Motor neuron (in vitro differentiated cells): ENCODE measurements around the gene ZNF330. TPM values are rescaled to one million over a fixed set of nuclear protein-coding genes. Genes with fewer than 3 reads are reported as not detected.

ENCODE experiments used
- ATAC-seq, 8 experiments: fragments of 200-7000 bp; cut with Tn5 transposase; replicated peaks in 6 of 8; 2 replicates each; pipeline ENCODE4 v1.8.0; 2021; ENCODE audit warnings: mild to moderate bottlenecking in 8 of 8, moderate library complexity in 8 of 8
- H3K27ac ChIP-seq, 2 donors: fragments of 250-450 bp; sonication (Bioruptor Pico); 2 replicates each; pipeline ENCODE4 v1.9.0; 2021; ENCODE audit warnings: antibody characterized with exemption in 2 of 2, mild to moderate bottlenecking in 2 of 2, moderate library complexity in 1 of 2
- H3K4me1 ChIP-seq, 2 donors: fragments of 250-450 bp; sonication (Bioruptor Pico); replicated peaks in 1 of 2; 2 replicates each; pipeline ENCODE4 v1.6.1; 2021; ENCODE audit warnings: antibody characterized with exemption in 2 of 2, mild to moderate bottlenecking in 2 of 2, moderate library complexity in 1 of 2
- H3K4me3 ChIP-seq, 5 donors: fragments of 250-450 bp; sonication (Bioruptor Pico); 2 replicates each; pipeline ENCODE4 v1.9.0; 2021; ENCODE audit warnings: antibody characterized with exemption in 5 of 5, mild to moderate bottlenecking in 5 of 5, moderate library complexity in 4 of 5
- WGBS, 10 experiments: fragments of 450-650 bp; shearing (Covaris generic); methylation state at CpG; one replicate each; pipeline ENCODE4 v1.0.0; 2022; 5-methylcytosine and 5-hydroxymethylcytosine counted together
- in situ Hi-C, 9 experiments: fragments of 400-800 bp; cut with MboI; loops; one replicate each; pipeline ENCODE4 v1.15.0; 2021; ENCODE audit warnings: low sequenced_read_pairs in 9 of 9, low pct_unique_long_range_greater_than_20kb in 2 of 9; ENCODE audit not compliant: unreplicated experiment in 9 of 9
- total RNA-seq, 8 experiments: library from RNA; unstranded; fragments of 300-600 nt; gene quantifications; 2 replicates each; pipeline versions ENCODE4 v1.2.3 to v1.2.4, GENCODE V29; 2022

ZNF330 gene
- total RNA-seq, 8 experiments from 2014 or later = 27.3 to 57.1 (median 36.6) TPM

GRCh38 chr4:141244419-141244818, 23.7 kb downstream of the ZNF330 start:
- in situ Hi-C loops = no loop called here
- no peak for ATAC-seq
- no peak overlapping the region for H3K27ac ChIP-seq
- H3K4me1 ChIP-seq = no peaks in the 10 kb centered on the region
- H3K4me3 ChIP-seq = no peak overlapping the region
- 33 to 100% (median 74%) methylated on average over 1 of the region's 1 CpG; no CpG with 5 or more reads in 2 of the 10 experiments for WGBS, 10 experiments

GRCh38 chr4:141246243-141246642, 25.5 kb downstream of the ZNF330 start:
- Histone ChIP-seq H3K27ac (no peak overlapping the region), H3K4me3 (no peak overlapping the region), H3K4me1 (no peaks in the 10 kb centered on the region)
- in situ Hi-C loops = no loop called here
- 19 to 100% (median 86%) methylated on average over 2 of the region's 2 CpGs; no CpG with 5 or more reads in 2 of the 10 experiments for WGBS, 10 experiments
- ATAC-seq = no peak

GRCh38 chr4:141246683-141247429, 26.2 kb downstream of the ZNF330 start:
- no peak for ATAC-seq

GRCh38 chr4:141247430-141247780, 26.7 kb downstream of the ZNF330 start:
- no peak for ATAC-seq
- Histone ChIP-seq H3K4me1 (no peaks in the 10 kb centered on the region), H3K4me3 (no peak overlapping the region), H3K27ac (no peak overlapping the region)
- in situ Hi-C loops = no loop called here
- WGBS, 10 experiments = 10 to 100% (median 67%) methylated on average over 1 to 2 of the region's 2 CpGs; no CpG with 5 or more reads in 2 of the 10 experiments

More at GRCh38 chr4:141246683-141247429, 26.2 kb downstream of the ZNF330 start:
- 13 to 94% (median 69%) methylated on average over 2 of the region's 2 CpGs for WGBS, 10 experiments
- Histone ChIP-seq H3K4me1 (no peaks in the 10 kb centered on the region), H3K4me3 (no peak overlapping the region), H3K27ac (no peak overlapping the region)
- in situ Hi-C loops = no loop called here

- Histone ChIP-seq H3K4me3 (no peak overlapping the region), H3K4me1 (no peaks in the 10 kb centered on the region), H3K27ac (no peak overlapping the region)
- ATAC-seq = no peak
- in situ Hi-C loops = no loop called here
- 43 to 100% (median 89%) methylated on average over 1 to 4 of the region's 4 CpGs; no CpG with 5 or more reads in 5 of the 10 experiments for WGBS, 10 experiments
These were observed 27.3 kb downstream of the ZNF330 start for GRCh38 chr4:141248029-141248428.

GRCh38 chr4:141248486-141248885, 27.8 kb downstream of the ZNF330 start:
- in situ Hi-C loops = no loop called here
- Histone ChIP-seq H3K4me3 (no peak overlapping the region), H3K27ac (no peak overlapping the region), H3K4me1 (no peaks in the 10 kb centered on the region)
- ATAC-seq = no peak

- H3K4me3 ChIP-seq = no peak overlapping the region
- H3K4me1 ChIP-seq = no peaks in the 10 kb centered on the region
- ATAC-seq = no peak
- no peak overlapping the region for H3K27ac ChIP-seq
- in situ Hi-C loops = no loop called here
These were observed 33.6 kb downstream of the ZNF330 start for GRCh38 chr4:141254326-141254725.

GRCh38 chr4:141255016-141255415, 34.3 kb downstream of the ZNF330 start:
- Histone ChIP-seq H3K4me1 (no peaks in the 10 kb centered on the region), H3K4me3 (no peak overlapping the region), H3K27ac (no peak overlapping the region)
- no peak for ATAC-seq
- in situ Hi-C loops = no loop called here
- WGBS, 10 experiments = 14 to 100% (median 100%) methylated on average over 1 of the region's 2 CpGs; no CpG with 5 or more reads in 7 of the 10 experiments

- no peak for ATAC-seq
- no peak overlapping the region for H3K4me3 ChIP-seq
- no peak overlapping the region for H3K27ac ChIP-seq
- in situ Hi-C loops = no loop called here
- H3K4me1 ChIP-seq = no peaks in the 10 kb centered on the region
These were observed 37.9 kb downstream of the ZNF330 start for GRCh38 chr4:141258558-141258957.

GRCh38 chr4:141275834-141276233, 55.1 kb downstream of the ZNF330 start:
- ATAC-seq = peak in 2 of 8 experiments; percentile 44 to 46
- no peak overlapping the region for H3K4me3 ChIP-seq
- H3K27ac ChIP-seq = no peak overlapping the region
- in situ Hi-C loops = no loop called here
- H3K4me1 ChIP-seq = no peaks in the 10 kb centered on the region
- 22 to 100% (median 77%) methylated on average over 1 of the region's 1 CpG; no CpG with 5 or more reads in 1 of the 10 experiments for WGBS, 10 experiments

- 50 to 100% (median 86%) methylated on average over 1 to 2 of the region's 2 CpGs; no CpG with 5 or more reads in 2 of the 10 experiments for WGBS, 10 experiments
- in situ Hi-C loops = no loop called here
- Histone ChIP-seq H3K4me1 (no peaks in the 10 kb centered on the region), H3K27ac (no peak overlapping the region), H3K4me3 (no peak overlapping the region)
- no peak for ATAC-seq
These were observed 62.5 kb downstream of the ZNF330 start for GRCh38 chr4:141283152-141283551.

- 0 to 100% (median 67%) methylated on average over 1 to 2 of the region's 2 CpGs; no CpG with 5 or more reads in 2 of the 10 experiments for WGBS, 10 experiments
- Histone ChIP-seq H3K27ac (no peak overlapping the region), H3K4me1 (no peaks in the 10 kb centered on the region), H3K4me3 (no peak overlapping the region)
- ATAC-seq = peak in 1 of 8 experiments; percentile 27
- in situ Hi-C loops = no loop called here
These were observed 62.9 kb downstream of the ZNF330 start for GRCh38 chr4:141283563-141283962.
